ENCODE results near the gene UNC79. TPM values are rescaled to one million over a fixed set of nuclear protein-coding genes. Genes with fewer than 3 reads are reported as not detected.

UNC79 gene
- total and polyA plus RNA-seq, 4 donors, result 0.03 to 0.94 (median 0.14) TPM

DNA sequence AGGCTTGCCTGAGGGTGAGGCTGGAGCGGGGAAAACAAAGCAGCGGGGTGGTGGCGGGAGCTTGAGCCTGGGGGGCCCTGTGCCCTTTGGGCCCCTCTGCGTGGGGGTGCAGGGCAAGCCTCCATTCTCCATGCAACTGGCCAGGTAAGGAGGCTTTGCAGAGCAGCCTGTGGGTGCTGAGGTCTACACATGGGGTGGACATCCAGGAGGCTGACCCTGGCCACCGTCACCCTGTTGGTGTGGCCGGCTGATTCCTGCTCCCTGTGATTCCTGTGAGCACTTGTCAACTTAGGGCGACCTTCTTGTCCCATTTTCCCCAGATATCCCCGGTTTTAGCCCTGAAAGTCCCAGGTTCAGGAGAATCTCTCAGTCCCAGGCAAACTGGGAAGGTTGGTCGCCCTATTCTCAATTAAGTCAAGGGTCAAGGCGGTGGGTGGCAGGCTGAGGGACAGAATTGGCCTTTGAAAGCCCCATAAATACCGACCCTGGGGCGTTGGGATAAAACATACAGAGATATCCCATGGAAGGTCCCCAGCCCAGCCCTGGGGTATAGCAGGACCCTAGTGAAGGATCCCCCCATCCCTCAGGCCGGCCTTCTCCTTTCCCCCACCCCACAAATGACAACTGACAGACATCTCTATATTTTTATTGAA, 287.1 kb downstream of the UNC79 start:
- Histone ChIP-seq H3K27ac (ENCODE audit: low read depth in 1 of 2, low read length in 1 of 2) (no peak overlapping the region), H3K27me3 (ENCODE audit: control insufficient read depth in 3 of 3, insufficient read depth in 3 of 3, low read length in 2 of 3) (no peaks in the 10 kb centered on the region), H3K4me3 (no peak overlapping the region), H3K9me3 (ENCODE audit: control insufficient read depth in 4 of 4, insufficient read depth in 3 of 4, low read length in 3 of 4) (no peaks in the 10 kb centered on the region), H3K36me3 (ENCODE audit: control insufficient read depth in 4 of 4, insufficient read depth in 4 of 4, low read length in 4 of 4) (no peaks in the 10 kb centered on the region), H3K9ac (ENCODE audit: insufficient read depth in 1 of 2, low read length in 2 of 2) (no peak overlapping the region), H3K4me1 (ENCODE audit: control insufficient read depth in 5 of 5, insufficient read depth in 5 of 5, low read length in 5 of 5) (no peaks in the 10 kb centered on the region)
- no peak for ATAC-seq (ENCODE audit: insufficient read depth, low FRiP score)
- no peak for DNase-seq
- 86 to 87% methylated on average over 13 of the region's 13 CpGs for WGBS, 2 donors
- TF ChIP-seq CTCF (IDR thresholded peaks at IDR 0.05; ENCODE audit: control extremely low read depth, extremely low read depth), result no peak

GRCh38 chr14:93719256-93719655, 288.5 kb downstream of the UNC79 start:
- TF ChIP-seq CTCF (IDR thresholded peaks at IDR 0.05; ENCODE audit: control extremely low read depth, extremely low read depth), result no peak
- Histone ChIP-seq H3K27ac (ENCODE audit: low read depth in 1 of 2, low read length in 1 of 2) (no peak overlapping the region), H3K9me3 (ENCODE audit: control insufficient read depth in 4 of 4, insufficient read depth in 3 of 4, low read length in 3 of 4) (no peaks in the 10 kb centered on the region), H3K4me3 (no peak overlapping the region), H3K36me3 (ENCODE audit: control insufficient read depth in 4 of 4, insufficient read depth in 4 of 4, low read length in 4 of 4) (no peaks in the 10 kb centered on the region), H3K27me3 (ENCODE audit: control insufficient read depth in 3 of 3, insufficient read depth in 3 of 3, low read length in 2 of 3) (no peaks in the 10 kb centered on the region), H3K9ac (ENCODE audit: insufficient read depth in 1 of 2, low read length in 2 of 2) (no peak overlapping the region), H3K4me1 (ENCODE audit: control insufficient read depth in 5 of 5, insufficient read depth in 5 of 5, low read length in 5 of 5) (no peaks in the 10 kb centered on the region)
- ATAC-seq (ENCODE audit: insufficient read depth, low FRiP score) (no peak), DNase-seq (no peak)
- WGBS, 2 donors, result 91 to 96% methylated on average over 3 of the region's 3 CpGs

GRCh38 chr14:93720076-93720815, 289.5 kb downstream of the UNC79 start:
- no peak overlapping the region for H3K9ac ChIP-seq (ENCODE audit: insufficient read depth in 1 of 2, low read length in 2 of 2)
- H3K9me3 ChIP-seq (ENCODE audit: control insufficient read depth in 4 of 4, insufficient read depth in 3 of 4, low read length in 3 of 4), result peaks cover 0 to 1% (median 0%) of the 10 kb centered on the region in 4 donors
- WGBS, 2 donors, result 83 to 84% methylated on average over 12 of the region's 12 CpGs

More at GRCh38 chr14:93720076-93720815, 289.5 kb downstream of the UNC79 start:
- ATAC-seq (ENCODE audit: insufficient read depth, low FRiP score) (no peak), DNase-seq (peak in 1 of 3 donors; percentile 7)
- Histone ChIP-seq H3K27ac (ENCODE audit: low read depth in 1 of 2, low read length in 1 of 2) (no peak overlapping the region), H3K4me1 (ENCODE audit: control insufficient read depth in 5 of 5, insufficient read depth in 5 of 5, low read length in 5 of 5) (no peaks in the 10 kb centered on the region), H3K27me3 (ENCODE audit: control insufficient read depth in 3 of 3, insufficient read depth in 3 of 3, low read length in 2 of 3) (no peaks in the 10 kb centered on the region), H3K36me3 (ENCODE audit: control insufficient read depth in 4 of 4, insufficient read depth in 4 of 4, low read length in 4 of 4) (no peaks in the 10 kb centered on the region), H3K4me3 (no peak overlapping the region)
- TF ChIP-seq CTCF (IDR thresholded peaks at IDR 0.05; ENCODE audit: control extremely low read depth, extremely low read depth), result no peak

Measured in lung (tissue), 12 donors.